NCI-H2029 treated with DMSO at 0.1 percent for 48 hours (cell line): Measurements from ENCODE around the gene MORC2.

Experiments used
- DNase-seq: peaks from one replicate; lab custom pipeline; 2025; lab: John Stamatoyannopoulos, UW

The MORC2 gene

DNA sequence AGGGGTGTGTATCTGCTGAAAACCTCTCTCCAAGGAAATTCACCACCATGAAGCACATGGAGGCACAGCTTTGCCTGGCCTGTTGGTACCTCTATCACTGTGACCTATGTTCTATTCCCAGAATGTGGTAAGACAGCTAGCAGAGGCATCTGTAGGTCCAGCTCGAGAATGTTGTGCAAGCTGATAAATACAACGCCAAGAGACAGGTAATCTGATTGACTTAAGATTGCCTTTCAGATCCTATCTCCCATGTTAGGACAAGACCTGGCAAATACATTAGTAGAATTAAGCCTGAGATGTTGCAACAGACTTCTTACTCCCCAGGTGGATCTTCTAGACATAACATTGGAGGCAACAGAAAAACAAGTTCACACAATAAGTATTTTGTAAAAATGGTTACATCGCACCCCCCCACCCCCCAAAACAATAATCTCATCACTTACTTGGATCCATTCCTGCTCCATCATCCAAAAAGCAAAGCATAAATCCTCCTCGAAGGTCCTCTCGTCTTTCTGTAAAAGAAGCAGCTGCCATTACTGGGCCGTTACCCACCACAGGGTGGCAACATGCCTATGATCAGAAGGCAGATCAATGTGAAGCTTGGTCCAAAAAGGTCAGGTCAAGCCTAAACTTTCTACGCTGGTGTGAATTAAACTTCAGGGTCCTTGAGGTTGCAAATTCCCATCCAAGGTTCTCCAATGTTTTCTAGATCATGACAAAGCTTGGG is 18.5 kb downstream of the MORC2 start:
- no peak for DNase-seq

DNA sequence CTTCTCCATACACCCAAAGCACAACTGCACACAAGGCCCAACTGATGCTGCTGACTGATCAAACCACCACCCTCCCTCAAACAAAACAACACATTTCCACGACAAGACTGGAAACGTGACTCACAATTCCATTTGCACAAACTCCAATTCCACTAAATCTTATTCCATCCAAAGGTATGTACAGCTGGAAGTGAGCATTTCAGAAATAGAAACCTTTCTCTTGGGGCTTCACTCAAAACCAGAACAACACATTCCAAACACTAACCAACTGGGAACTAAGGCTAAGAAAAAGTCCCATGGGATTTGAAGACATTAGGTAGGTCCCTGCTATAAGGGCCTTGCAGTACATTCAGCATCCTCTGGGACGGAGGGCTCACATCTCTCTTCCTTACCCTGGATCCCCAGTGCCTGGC is 19.6 kb downstream of the MORC2 start:
- no peak for DNase-seq

DNA sequence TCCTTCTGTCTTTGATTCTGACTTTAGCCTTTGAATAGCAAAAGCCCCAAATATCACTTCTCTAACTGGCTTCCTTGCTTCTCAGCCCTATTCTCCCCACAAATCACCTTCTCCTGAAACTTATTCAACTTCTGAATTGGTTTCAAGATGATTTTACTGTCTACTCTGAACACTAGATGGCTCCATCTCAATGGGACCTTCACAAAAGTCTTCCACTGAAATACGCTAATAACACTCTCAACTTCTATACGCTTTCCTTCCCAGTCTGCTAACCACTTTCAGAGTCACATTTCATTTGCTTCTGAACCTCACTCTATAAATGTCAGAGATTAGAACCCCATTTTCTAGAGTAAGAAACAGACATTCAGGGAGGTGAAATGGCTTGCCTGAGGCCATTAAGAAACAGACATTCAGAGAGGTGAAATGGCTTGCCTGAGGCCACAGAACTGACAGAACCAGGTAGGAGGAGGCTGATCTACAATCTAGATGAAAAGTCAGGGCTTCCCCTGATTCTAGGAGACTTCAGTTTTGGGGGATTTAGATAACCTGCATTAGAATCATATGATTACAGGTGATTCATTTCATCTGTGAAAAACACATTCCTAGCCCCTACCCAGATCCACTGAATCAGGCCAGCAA is 20.6 kb downstream of the MORC2 start:
- no peak for DNase-seq

DNA sequence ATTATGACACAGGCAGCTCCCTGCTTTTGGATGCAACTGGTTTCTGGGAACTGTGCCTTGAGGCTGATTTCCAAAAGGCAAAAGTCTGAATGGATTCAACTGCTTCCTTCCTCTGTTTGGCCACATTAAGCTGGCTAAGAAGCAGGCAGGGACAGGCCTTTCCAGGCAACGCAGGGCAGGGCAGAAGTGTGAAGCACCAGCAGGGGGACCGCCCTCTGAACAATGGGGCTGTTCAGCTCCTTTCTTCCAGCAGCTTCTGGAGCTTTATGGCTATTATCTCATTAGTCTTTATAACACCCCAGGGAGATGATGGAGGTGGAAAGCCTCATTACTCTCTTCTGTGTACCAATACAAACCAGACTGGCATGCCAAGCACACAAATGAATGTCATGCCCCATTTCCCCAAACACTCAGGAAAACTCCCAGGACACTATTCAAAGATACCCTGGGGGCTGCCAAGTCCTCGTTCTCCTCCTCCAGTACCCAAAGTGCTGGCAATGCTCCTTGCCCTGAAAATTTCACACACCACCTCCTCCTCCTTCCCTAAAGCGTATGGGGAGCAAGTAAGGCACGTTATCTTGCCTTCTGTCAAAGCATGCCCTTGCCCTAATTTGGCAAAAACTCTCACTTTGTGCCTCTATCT is 21.3 kb downstream of the MORC2 start:
- DNase-seq = no peak

DNA sequence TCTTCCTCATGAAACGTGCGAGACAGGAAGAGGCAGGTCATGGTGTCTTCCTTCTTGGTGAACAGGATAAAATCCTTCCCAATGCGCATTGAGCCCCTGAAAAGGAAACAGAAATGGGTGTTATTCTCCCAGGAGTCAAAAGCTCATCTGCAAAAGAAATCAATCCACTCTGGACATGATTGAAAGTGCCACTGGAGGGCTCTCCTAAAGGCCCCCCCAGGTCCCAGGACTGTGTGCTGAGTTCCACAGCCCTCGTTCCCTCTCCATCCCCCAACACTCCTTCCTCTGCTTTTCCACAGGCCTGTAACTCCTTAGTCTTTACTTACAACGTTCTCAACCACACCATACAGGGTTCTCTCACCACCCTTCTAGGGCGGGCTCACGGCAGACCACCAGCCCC is 22.2 kb downstream of the MORC2 start:
- DNase-seq = no peak

DNA sequence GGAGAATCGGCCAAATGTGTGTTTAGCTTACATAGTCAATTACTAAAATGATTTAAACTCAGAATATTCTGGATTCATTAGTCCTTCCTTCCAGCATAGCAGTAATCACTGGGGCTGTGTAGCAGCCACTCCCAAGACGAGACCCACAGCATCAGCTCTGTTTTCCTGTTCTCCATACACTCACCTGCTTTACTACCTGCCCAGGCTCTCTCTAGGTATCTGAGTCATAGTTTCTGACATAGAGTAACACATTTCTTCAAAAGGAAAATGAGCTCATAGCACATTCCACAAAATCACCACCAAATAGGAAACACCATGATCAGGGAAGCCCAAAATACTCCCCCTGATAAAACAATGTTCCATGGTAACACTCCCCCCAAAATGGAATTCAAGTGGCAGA is 22.9 kb downstream of the MORC2 start:
- DNase-seq = no peak

DNA sequence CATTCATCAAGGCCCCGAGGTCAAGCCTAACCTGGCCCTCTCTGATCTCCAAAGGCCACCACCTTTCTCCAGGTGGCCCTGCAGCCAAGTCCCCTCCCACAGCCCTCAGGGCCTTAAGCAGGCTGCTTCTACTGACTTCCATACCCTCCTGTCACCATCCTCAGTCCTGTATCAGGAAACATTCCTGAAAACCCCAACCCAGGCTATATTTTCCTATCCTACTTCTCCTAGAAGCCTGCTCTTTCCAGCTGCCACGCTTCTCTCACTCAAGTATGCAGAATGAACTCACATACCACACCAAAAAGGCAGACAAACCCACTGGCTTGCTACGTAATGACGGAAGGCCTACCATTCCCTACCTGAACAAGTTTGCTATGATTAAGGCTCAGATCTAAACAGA is 23.6 kb downstream of the MORC2 start:
- no peak for DNase-seq

DNA sequence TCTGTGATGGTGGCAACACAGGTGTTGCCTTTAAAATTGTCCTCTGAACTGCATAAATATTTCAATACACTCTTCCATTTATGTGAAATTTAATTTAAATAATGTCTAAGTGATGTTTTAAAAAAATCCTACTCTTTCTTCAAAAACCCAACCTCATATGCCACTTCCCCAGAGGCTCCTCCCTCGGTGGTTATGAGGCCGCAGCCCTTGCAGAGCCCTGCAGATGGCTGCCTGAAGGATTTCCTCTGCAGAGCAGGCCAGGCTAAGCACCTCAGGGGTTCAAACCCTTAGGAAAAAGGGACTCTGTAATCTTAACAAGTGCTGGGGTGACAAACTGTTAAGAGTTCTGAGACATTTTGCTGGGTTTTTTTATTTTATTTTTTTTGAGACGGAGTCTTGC is 25.2 kb downstream of the MORC2 start:
- no peak for DNase-seq

DNA sequence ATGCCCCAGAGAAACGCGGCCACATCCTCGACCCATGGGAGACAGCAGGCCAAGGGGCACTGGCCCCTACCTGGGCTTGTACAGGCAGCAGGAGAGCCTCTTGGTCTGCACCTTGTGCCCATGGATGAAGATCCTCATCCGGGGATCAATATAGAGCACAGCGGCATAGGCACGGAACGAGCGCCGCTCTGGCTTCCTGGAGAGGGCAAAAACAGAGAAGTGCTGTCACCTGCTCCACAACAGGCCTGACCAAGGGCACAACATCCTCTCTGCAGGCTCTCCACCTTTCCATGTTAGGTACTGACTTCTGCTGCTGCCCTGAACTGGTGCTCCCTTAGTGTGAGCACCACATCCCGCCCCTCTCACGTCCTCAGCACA is 27.2 kb downstream of the MORC2 start:
- DNase-seq = no peak

DNA sequence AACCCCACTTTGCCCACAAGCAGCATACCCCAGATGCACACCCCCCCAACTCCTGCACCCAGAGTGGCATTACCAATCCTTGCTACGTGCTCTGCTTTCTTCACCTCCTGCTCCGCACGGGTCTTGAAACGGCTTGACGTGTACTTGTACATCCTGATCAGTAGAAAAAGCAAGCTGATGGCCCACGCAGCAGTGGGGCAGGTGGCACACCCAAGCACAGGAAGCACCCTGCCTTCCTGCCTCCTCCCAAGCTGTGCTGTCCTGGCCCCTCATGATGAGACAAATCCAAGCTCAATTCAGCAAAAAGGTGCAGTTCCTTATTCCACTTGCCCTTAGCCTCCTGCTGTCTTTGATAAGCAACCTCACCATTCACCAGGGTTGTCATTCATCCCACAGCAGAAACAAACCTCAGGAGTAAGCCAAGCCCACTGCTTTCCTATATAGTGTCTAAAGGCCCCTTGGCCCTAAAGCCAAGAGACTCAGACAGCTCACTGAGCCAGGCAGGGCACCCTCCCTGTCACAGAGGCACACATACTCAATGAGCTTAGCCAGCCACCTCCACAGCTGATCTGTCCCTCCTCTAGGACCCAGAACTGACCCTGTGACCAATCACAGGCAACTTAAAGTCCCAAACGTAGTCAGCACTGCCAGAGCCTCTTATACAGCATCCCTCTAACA is 27.8 kb downstream of the MORC2 start:
- no peak for DNase-seq

DNA sequence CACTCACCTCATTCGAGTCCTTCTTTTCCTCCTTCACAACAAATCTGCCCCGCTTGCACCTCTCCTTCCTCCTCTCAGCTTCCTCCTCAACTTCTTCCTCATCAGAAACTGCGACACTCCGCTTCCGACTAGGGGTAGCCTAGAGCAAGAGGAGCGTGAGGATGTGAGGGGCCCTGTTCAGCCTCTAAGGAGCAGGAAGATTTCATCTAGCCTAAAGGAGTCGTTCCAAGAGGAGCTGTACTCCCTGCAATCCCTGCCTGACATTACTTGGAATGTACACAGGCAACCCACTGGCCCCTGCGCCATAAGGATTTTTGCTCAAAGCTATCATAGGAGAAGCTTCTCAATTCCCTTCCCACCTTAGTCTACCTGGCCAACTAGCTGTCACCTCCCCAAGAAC is 34.5 kb downstream of the MORC2 start:
- no peak for DNase-seq

DNA sequence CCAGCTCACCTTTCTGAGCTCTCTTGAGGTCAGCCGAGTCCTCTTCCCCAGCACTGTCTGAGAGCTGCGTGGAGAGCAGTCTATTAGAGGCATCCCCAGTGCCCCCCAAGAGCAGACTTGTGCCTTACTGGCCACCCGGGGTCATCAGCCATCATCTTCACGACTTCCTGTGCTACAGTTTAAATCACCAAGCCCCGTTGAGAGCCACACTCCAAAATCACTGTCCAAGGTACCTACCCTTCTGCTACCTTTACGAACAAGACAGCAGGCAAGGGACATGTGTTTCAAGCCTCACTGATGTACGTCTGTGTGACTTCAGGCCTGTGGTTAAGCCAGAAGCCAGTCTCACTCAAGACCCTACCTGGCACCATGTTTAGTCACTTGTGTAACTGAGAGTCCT is 35.1 kb downstream of the MORC2 start:
- DNase-seq = no peak

DNA sequence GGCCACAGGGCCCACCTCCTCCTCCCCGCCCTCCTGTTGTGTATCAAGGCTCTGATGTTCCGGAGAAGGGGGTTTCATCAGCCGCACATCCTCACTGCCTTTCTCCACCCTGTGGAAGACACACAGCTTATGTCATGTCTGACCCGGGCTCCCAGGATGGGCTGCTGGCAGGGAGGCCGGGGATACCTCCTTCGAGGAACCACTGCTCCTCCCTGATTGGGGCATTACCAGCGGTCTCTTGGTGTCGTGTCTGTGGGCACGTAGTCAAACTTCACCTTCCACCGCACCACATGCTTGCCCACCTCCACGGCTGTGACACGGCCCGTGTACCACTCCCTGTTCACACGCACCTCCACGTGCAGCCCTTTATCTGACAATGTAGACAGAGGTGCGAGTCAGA is 35.9 kb downstream of the MORC2 start:
- DNase-seq = no peak

DNA sequence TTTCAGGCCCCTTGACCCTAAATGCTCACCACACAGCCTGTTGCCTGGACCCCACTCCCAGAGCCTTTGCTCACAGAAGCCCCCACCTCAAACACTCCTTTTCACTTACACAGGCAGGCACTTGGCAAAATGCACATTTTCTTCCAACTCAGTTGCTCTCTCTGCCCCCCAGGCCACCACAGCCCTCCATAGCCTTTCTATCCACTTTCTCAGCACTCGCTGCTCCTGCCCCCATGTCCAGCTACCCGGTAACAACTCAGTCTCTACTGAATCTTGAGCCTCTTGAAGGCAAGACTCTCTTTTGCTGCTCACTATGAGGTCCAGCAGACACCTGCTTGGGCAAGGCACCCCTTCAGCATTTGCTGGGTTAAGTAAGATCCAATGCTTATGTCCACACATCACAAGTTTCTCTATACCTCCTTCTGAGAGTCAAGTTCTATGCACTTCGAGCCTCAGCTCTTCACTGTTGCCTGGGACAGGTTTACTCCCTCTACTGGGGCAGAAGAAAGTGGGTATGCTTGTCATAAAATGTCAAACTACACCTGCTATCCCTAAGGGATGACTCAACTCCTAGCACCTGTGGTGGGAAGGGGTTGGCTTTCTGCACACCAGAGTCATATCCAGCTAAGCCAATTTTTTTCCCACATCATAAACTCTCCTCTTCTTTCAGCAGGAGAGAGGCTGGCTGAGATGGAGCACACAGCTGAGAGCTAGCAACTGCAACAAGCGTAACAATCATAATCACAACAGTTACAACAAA is 36.9 kb downstream of the MORC2 start:
- no peak for DNase-seq

DNA sequence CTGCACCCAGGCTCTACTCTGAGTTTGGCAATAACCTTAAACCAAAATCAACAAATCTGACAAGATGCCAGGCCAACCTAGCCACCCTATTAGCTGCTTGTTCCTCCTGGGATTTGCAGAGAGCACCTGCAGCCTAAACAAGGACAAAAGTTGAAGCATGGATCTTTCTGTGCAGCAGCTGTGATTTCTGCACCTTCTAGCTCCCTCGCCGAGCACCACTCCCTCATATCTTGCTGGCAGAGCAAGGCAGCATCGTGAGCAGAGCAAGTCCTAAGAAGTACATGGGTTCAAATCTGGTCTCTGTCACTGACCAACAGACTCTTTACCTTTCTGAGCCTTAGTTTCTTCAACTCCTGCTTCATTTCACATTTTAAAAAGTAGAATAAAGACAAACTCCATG is 38.3 kb downstream of the MORC2 start:
- no peak for DNase-seq

DNA sequence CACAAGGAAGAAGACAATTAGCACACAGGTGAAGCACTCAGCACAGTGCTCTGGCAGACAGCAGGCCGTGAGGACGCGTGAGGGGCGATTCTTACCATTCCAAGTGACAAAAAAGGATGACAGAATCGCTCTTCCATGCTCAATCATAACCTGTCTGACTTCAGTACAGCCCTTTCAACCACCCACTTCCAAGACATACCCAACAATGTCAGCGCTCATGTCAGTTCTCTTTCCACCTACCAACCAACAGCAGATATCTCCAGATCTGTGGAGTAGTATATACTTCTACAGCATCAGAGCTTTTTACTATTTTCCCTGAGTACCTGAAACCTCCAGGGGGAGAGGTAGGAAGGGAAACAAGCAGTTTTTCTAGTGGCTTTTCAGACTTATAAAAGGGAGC is 40.2 kb downstream of the MORC2 start:
- no peak for DNase-seq

DNA sequence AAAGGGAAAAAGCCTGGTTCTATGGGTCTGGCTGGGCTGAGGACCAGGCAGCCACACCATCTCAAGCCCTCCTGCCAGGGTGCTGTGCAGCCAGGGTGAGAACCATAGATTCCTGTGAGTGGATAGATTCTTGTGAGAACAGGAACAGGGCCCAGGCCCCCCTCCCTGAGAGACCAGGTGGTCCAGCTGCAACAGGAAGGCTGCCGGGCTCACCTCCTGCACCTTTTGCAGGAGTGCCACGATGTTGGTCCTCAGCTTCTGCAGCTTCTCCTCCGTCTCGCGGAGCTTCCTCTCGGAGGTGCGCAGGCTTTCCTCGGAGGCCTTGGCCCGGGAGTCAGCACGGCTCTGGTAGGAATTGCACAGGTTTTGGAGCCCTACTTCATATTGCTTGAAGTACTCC is 40.8 kb downstream of the MORC2 start:
- no peak for DNase-seq

DNA sequence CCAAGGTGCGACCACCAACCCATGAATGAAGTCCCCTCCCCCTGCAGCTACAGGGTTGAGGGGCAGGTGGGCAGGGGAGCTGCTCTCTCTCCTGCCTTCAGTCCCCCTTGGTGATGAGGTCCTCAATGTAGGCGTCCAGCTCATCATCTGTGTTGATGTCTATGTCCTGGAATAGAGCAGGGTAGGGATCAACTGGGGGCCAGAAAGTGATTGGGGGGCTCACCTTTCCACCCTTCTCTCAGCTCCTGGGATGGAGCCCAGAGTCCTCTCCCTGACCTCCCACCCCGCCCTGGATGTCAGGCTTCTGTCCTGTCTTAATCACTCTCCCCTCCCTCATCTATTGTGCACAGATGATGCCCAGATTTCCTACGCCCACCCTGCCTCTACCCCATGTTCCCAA is 41.9 kb downstream of the MORC2 start:
- no peak for DNase-seq

DNA sequence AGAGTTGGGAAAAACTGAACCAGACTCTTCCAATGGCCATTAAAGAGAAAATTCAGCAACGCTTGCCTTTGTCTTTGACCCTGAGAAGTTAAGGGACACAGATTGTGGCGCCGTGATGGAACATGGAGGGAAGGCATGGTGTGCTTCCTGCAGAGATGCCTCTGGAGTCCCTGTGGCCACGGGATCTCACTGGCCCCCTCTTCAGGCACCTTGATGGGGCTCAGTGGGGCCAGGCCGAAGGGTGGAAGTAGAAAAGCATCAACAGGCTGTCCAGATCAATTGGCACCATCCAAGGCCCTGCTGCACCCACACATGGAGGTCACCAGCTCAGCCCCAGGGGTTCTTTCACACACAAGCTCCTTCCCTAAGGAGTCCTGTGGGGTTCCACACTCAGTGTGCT is 42.9 kb downstream of the MORC2 start:
- DNase-seq = no peak

DNA sequence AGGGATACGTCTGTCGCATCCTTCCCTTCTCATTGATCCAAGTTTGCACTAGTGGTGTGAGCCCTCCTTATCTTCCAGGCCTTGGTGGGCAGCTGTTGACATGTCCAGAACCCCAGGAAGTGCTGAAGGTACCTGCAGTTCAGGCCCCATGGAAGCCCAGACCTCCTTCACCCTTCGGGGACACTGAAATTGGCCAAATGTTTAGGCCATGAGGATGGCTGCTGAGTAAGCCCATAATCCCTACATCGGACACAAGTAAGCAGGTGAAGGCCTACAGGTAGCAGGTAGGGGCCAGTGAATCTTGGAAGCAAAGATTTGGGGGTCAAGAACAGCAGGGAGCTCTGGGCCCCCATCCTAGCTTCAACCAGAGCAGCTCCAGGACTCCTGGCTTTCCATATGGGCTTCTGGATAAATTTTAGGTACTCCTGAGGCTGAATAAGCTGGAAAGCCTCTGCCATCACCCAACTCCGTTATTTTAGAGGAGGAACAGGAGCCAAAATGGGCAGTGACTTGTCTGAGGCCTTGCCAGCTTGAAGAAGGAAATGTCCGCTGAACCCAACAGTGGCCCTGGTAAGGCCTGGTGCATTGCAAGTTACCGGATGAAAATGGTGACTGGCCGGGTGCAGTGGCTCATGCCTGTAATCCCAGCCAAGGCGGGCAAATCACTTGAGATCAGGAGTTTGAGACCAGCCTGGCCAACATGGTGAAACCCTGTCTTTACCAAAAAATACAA is 45.2 kb downstream of the MORC2 start:
- no peak for DNase-seq

DNA sequence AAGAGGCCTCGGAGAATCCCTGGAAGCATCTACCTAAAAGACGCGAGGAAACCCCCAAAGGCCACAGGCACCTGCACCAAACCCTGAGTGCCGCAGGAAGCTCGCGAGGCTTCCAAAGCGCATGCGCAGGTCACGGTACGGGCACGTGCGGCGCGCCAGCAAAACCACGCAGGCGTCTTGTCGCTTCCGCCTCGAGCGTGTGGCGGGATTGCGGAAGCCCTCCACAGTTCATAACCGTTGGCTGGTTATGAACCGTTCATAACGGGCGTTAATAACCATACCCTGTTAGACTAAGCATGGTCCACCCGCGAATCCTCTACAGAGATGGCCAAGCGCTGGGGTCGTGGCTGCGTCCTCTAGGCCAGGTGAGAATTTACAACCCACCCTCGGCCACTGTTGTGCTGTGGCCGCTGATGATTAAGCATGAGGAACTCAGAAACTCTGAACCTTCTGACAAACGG is 46.4 kb downstream of the MORC2 start:
- no peak for DNase-seq

DNA sequence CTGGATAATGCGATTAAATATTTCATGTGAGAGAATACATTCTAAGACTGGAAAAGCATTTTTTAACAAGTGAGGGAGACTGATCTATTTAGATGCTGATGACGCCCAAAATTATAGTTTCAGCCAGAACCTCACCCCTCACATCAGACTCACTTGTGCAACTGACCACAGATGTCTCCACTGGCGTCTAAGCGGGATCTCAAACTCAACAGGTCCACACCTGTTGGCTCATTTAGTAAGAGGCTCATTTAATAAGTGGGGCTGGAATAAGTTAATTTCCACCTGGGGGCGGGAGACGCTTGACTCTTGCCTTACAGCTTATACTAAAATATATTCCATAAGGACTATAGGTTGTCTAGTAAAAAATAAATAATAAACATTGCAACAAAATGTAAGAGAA is 47.5 kb downstream of the MORC2 start:
- DNase-seq = no peak
